Activated T-helper 17 cell treated with anti-CD3 and anti-CD28 coated beads, Interleukin-2, amount 50 U/mL, for 72 hours (primary cell): ENCODE measurements around the gene VSTM2L. TPM values are rescaled to one million over a fixed set of nuclear protein-coding genes. Genes with fewer than 3 reads are reported as not detected.
"Not testable (repeated sequence)": the region's sequence is repeated elsewhere in the genome, so short reads cannot be mapped to it uniquely, and the experiment has no call there.

ENCODE experiments used
- ATAC-seq: fragments of 150-1000 bp; cut with Tn5 transposase; replicated peaks from 2 replicates; pipeline ENCODE4 v1.10.0; 2021; ENCODE audit warnings: mild to moderate bottlenecking, moderate library complexity
- H3K27ac Mint-ChIP-seq: one replicate; pipeline ENCODE4 v1.8.0; 2022; ENCODE audit warnings: mixed read lengths
- H3K27me3 Mint-ChIP-seq: one replicate; pipeline ENCODE4 v1.8.0; 2022; ENCODE audit warnings: mixed read lengths
- H3K36me3 Mint-ChIP-seq: one replicate; pipeline ENCODE4 v1.8.0; 2022; ENCODE audit warnings: low read depth, mild to moderate bottlenecking, mixed read lengths
- H3K4me1 Mint-ChIP-seq: one replicate; pipeline ENCODE4 v1.8.0; 2022; ENCODE audit warnings: mixed read lengths
- H3K4me3 Mint-ChIP-seq: one replicate; pipeline ENCODE4 v1.8.0; 2022; ENCODE audit warnings: mild to moderate bottlenecking, mixed read lengths
- H3K9me3 Mint-ChIP-seq: one replicate; pipeline ENCODE4 v1.8.0; 2022; ENCODE audit warnings: mixed read lengths
- total RNA-seq, 2 donors: library from RNA; stranded (reverse); gene quantifications; one replicate each; pipeline ENCODE4 v1.2.3, GENCODE V29; 2022

VSTM2L gene
- total RNA-seq, 2 donors from 2014 or later: not detected

DNA sequence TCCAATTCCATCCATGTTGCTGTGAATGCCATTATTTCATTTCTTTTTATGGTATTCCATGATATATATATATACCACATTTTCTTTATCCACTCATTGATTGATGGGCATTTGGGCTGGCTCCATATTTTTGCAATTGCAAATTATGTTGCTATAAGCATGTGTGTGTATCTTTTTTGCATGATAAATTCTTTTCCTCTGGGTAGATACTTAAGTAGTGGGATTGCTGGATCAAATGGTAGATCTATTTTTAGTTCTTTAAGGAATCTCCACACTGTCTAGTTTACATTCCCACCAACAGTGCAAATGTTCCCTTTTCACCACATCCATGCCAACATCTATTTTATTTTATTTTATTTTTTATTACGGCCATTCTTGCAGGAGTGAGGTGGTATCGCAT, 60.6 kb downstream of the VSTM2L start:
- not testable (repeated sequence) for ATAC-seq, H3K4me3 Mint-ChIP-seq, H3K27ac Mint-ChIP-seq, H3K27me3 Mint-ChIP-seq, H3K36me3 Mint-ChIP-seq, H3K4me1 Mint-ChIP-seq
- peaks cover 23% of the 10 kb centered on the region for H3K9me3 Mint-ChIP-seq

DNA sequence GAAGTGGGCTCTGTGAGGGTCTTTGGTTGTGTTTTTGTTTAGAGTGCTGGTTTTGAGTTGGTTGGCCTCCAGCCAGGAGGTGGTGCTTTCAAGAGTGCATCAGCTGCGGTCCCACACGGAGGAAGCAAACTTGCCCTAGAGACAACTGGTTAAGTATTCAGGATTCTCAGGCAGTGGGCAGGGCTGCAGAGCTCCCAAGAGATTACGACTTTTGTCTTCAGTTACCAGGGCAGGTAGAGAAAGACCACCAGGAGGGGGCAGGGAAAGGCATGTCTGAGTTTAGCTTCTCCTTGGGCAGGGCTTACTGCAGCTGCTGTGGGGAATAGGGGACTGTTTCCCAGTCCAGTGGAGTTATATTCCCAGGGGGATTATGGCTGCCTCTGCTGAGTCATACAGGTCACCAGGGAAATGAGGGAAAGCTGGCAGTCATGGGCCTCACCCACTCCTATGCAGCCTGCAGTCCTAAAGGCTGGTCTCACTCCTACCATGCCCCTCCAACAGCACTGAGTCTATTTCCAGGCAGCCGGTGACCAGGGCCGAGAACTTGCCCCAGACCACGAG, 66.0 kb downstream of the VSTM2L start:
- no peaks in the 10 kb centered on the region for H3K27me3 Mint-ChIP-seq
- no peak overlapping the region for H3K27ac Mint-ChIP-seq
- no peak overlapping the region for H3K4me3 Mint-ChIP-seq
- H3K4me1 Mint-ChIP-seq: no peaks in the 10 kb centered on the region
- H3K36me3 Mint-ChIP-seq: no peaks in the 10 kb centered on the region
- H3K9me3 Mint-ChIP-seq: peaks cover 26% of the 10 kb centered on the region
- ATAC-seq: no peak

GRCh38 chr20:37969949-37970855, 67.3 kb downstream of the VSTM2L start:
- no peak for ATAC-seq
- Mint-ChIP-seq H3K36me3 (no peaks in the 10 kb centered on the region), H3K27me3 (no peaks in the 10 kb centered on the region), H3K9me3 (peaks cover 17% of the 10 kb centered on the region), H3K4me1 (no peaks in the 10 kb centered on the region), H3K27ac (no peak overlapping the region), H3K4me3 (no peak overlapping the region)

- H3K4me3 Mint-ChIP-seq: no peak overlapping the region
- no peak overlapping the region for H3K27ac Mint-ChIP-seq
- H3K9me3 Mint-ChIP-seq: peaks cover 17% of the 10 kb centered on the region
- no peaks in the 10 kb centered on the region for H3K4me1 Mint-ChIP-seq
- H3K27me3 Mint-ChIP-seq: no peaks in the 10 kb centered on the region
- ATAC-seq: no peak
- H3K36me3 Mint-ChIP-seq: no peaks in the 10 kb centered on the region
These were observed 67.9 kb downstream of the VSTM2L start for GRCh38 chr20:37970856-37971245.

GRCh38 chr20:37971561-37972127, 68.7 kb downstream of the VSTM2L start:
- no peak for ATAC-seq
- peaks cover 11% of the 10 kb centered on the region for H3K9me3 Mint-ChIP-seq
- no peak overlapping the region for H3K4me3 Mint-ChIP-seq
- H3K27me3 Mint-ChIP-seq: no peaks in the 10 kb centered on the region
- H3K4me1 Mint-ChIP-seq: no peaks in the 10 kb centered on the region
- no peaks in the 10 kb centered on the region for H3K36me3 Mint-ChIP-seq
- H3K27ac Mint-ChIP-seq: no peak overlapping the region

DNA sequence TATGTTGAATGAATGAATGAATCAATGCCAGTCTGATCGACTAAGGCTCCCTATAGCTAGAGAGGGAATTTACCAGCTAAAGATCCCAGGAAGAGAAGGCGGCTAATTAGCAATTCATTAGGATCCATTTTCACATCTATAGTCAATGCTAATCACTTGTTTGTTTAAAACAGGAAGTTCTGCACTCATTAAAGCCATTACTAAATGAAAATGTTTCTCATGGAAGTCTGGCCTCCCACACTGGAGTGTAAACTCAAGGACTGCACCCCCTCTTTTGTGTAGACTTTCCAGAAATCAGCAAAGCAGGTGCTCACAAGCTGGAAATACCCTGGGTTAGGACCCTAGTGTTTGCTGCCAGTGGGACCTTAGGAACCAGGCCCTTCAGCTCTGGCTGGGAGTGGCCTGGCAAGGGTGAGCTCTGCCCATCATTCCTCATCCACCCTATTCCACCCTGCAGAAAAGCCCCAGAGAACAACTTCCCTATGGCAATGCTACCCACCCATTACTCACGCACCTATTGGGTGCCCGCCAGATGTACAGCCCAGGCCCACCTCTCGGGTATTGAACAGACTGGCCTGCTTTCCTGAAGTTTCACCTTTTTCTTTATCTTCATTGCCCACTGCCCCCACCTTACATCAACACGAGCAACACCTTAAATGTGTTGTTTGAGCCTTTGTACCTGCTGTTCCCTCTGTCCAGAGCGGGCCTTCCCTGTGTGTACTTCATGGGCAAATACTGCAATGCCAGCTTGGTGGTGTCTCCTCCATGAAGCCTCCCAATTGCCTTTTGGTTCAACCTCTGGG, 69.5 kb downstream of the VSTM2L start:
- ATAC-seq: no peak
- Mint-ChIP-seq H3K27me3 (no peaks in the 10 kb centered on the region), H3K36me3 (no peaks in the 10 kb centered on the region), H3K27ac (no peak overlapping the region), H3K4me3 (no peak overlapping the region), H3K9me3 (peaks cover 6% of the 10 kb centered on the region), H3K4me1 (no peaks in the 10 kb centered on the region)

GRCh38 chr20:37973059-37973910, 70.4 kb downstream of the VSTM2L start:
- Mint-ChIP-seq H3K4me1 (peaks cover 5% of the 10 kb centered on the region), H3K27me3 (no peaks in the 10 kb centered on the region), H3K36me3 (peaks cover 4% of the 10 kb centered on the region), H3K9me3 (peaks cover 6% of the 10 kb centered on the region), H3K4me3 (no peak overlapping the region), H3K27ac (no peak overlapping the region)
- no peak for ATAC-seq

- Mint-ChIP-seq H3K27me3 (no peaks in the 10 kb centered on the region), H3K36me3 (peaks cover 11% of the 10 kb centered on the region), H3K4me3 (no peak overlapping the region), H3K4me1 (peaks cover 5% of the 10 kb centered on the region), H3K9me3 (no peaks in the 10 kb centered on the region), H3K27ac (no peak overlapping the region)
- ATAC-seq: no peak
These were observed 74.0 kb downstream of the VSTM2L start for GRCh38 chr20:37976887-37977286.

GRCh38 chr20:37977338-37977737, 74.4 kb downstream of the VSTM2L start:
- Mint-ChIP-seq H3K9me3 (no peaks in the 10 kb centered on the region), H3K27me3 (no peaks in the 10 kb centered on the region)

DNA sequence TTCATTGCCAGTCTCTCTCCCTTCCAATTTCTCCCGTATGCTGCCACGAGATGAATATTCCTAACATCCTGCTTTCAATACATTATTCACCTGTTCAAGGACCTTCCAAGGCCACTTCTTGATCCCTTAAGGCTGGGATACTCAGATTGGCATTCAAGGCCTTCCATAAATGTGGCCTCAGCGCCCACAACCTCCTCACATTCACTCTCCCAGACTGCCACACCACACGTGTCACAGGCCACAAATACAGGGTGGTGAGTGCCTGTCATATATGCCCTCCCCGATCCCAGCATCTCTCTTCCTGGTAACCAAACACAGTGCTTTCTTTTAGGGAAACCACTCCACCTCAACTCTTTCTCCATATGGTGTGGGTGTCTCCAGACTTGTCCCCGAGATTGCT, 74.9 kb downstream of the VSTM2L start:
- no peak overlapping the region for H3K4me3 Mint-ChIP-seq
- no peaks in the 10 kb centered on the region for H3K9me3 Mint-ChIP-seq
- peaks cover 5% of the 10 kb centered on the region for H3K4me1 Mint-ChIP-seq
- H3K36me3 Mint-ChIP-seq: peaks cover 20% of the 10 kb centered on the region
- no peaks in the 10 kb centered on the region for H3K27me3 Mint-ChIP-seq
- no peak for ATAC-seq
- no peak overlapping the region for H3K27ac Mint-ChIP-seq

More at GRCh38 chr20:37977338-37977737, 74.4 kb downstream of the VSTM2L start:
- peaks cover 16% of the 10 kb centered on the region for H3K36me3 Mint-ChIP-seq
- no peak overlapping the region for H3K27ac Mint-ChIP-seq
- ATAC-seq: no peak
- H3K4me3 Mint-ChIP-seq: no peak overlapping the region
- H3K4me1 Mint-ChIP-seq: peaks cover 5% of the 10 kb centered on the region

- no peak for ATAC-seq
- peaks cover 34% of the 10 kb centered on the region for H3K36me3 Mint-ChIP-seq
- H3K4me3 Mint-ChIP-seq: no peak overlapping the region
- H3K9me3 Mint-ChIP-seq: no peaks in the 10 kb centered on the region
- peaks cover 5% of the 10 kb centered on the region for H3K4me1 Mint-ChIP-seq
- no peak overlapping the region for H3K27ac Mint-ChIP-seq
- no peaks in the 10 kb centered on the region for H3K27me3 Mint-ChIP-seq
These were observed 76.4 kb downstream of the VSTM2L start for GRCh38 chr20:37979021-37979985.

DNA sequence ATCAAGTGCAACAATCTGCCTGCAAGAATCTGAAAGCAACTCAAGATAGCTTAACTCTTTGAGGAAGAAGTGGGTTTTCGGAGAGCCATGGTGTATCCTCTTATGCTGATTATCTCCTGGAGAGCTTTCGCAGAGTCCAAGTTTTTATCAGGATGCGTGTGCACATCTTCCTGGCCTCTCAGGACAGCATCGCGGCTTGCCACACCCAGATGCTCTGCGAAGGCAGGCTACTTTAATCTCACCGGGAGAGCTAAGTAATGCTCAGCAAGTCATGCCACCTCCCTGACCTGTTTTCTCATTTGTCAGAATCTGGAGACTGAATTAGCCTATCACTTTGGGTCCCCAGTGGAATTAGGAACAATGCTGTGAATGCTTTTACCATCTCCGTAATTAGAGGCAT, 77.5 kb downstream of the VSTM2L start:
- Mint-ChIP-seq H3K27ac (no peak overlapping the region), H3K4me3 (no peak overlapping the region)
- ATAC-seq: no peak

GRCh38 chr20:37980876-37981275, 77.9 kb downstream of the VSTM2L start:
- H3K27me3 Mint-ChIP-seq: no peaks in the 10 kb centered on the region
- H3K4me3 Mint-ChIP-seq: no peak overlapping the region

More for the DNA sequence above, 77.5 kb downstream of the VSTM2L start:
- no peaks in the 10 kb centered on the region for H3K9me3 Mint-ChIP-seq
- peaks cover 45% of the 10 kb centered on the region for H3K36me3 Mint-ChIP-seq
- H3K4me1 Mint-ChIP-seq: peaks cover 5% of the 10 kb centered on the region
- no peaks in the 10 kb centered on the region for H3K27me3 Mint-ChIP-seq

More at GRCh38 chr20:37980876-37981275, 77.9 kb downstream of the VSTM2L start:
- Mint-ChIP-seq H3K4me1 (peaks cover 5% of the 10 kb centered on the region), H3K27ac (no peak overlapping the region), H3K36me3 (peaks cover 50% of the 10 kb centered on the region), H3K9me3 (no peaks in the 10 kb centered on the region)
- ATAC-seq: no peak
